GM18951 (cell line): ENCODE data around the gene NEK7.

Source experiments
- POLR2A ChIP-seq: IDR thresholded peaks from 4 replicates; pipeline ENCODE4 v1.6.1; 2011; ENCODE audit warnings: mild to moderate bottlenecking; ENCODE audit not compliant: insufficient read length, insufficient read depth; ENCODE audit errors: extremely low read depth
- in situ Hi-C: fragments of 300-500 bp; cut with MboI; formaldehyde crosslinking; loops from one replicate; pipeline ENCODE4 v1.12.0; 2022; ENCODE audit warnings: low sequenced_read_pairs, mixed read lengths, inconsistent platforms; ENCODE audit not compliant: unreplicated experiment

NEK7 gene

DNA sequence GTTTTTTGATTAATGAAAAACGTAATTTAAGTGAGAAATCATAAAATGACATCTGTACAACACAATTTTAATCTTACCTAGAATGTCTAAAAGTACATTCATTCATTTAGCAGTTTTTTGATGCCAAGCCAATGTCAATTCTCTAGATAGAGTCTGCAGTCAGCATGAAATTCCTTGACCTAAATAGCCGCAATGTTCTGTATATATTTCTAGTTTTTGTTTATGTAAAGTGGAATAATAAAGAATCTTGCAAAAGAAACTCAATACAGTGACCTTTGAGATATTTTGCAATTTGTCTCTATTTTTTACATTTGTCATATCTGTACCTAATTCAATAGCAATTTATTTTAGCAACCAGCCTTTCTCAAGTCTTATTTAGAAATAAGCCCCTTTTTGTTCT is 207.7 kb downstream of the NEK7 start:
- in situ Hi-C loops = no loop called here
- TF ChIP-seq POLR2A = no peak

DNA sequence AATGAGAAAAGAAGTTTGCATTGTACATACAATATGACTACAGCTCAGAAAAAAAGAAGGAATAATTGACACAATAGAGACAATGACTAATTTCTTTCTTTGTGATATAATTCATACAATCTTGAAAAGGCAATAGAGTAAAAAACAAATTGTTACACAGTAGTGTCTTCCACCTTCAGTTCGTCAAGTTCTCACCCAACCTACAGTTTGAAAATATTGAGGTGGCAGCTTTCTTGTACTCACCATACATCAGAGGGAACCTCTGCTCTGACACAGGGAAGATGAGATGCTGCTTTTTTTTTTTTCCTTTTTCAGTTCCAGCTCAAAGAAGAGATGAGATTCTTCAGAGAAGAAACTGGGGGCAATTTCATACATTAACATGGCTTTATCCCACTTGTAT is 210.5 kb downstream of the NEK7 start:
- in situ Hi-C loops = no loop called here

DNA sequence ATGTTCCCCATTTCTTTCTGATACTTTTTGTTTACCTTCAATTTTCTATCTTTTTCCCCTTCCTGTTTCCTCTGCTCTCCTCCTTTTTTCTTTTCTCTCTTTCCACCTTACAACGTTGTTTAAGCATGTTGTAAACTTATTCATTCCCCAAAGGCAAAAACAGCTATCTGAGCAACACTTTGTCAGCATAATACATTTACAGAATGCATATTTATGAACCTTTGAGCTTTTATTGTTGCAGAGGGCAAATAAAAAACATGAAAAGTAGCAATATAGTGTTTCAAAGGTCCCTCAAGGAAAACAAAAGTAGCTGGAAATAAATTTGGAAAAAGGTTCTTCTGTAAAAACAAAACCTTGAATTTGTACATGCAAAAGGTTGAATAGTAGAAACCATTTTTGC is 214.2 kb downstream of the NEK7 start:
- TF ChIP-seq POLR2A = no peak
- in situ Hi-C loops = no loop called here

More for the DNA sequence above, 210.5 kb downstream of the NEK7 start:
- no peak for TF ChIP-seq POLR2A
